ENCODE measurements around the gene FMO1. TPM values are rescaled to one million over a fixed set of nuclear protein-coding genes. Genes with fewer than 3 reads are reported as not detected.

The FMO1 gene
- total RNA-seq, 1 donor from 2014 or later = not detected

DNA sequence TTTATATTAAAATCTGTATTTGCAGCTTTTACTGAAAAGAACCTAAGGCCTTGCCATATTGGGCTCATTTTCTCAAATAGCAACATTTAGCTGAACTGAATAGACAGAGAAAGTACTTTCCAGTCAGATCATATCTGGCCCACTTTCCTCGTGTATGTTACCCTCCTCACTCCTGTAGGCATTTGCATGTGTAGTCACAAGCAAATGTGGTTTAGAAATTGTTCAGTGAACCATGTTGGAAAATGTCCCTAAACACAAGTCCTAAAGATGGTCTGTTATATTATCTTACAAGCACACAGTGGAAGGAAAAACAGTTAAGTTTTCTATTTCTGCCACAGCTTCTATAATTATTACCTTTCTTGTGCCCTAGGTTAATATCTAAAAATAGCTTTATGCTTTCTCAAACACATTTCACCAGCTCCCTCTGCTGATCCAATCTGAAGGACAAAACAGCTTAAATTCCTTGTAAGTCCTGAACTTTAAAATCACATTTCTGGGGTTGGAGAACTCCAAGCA lies 65.1 kb downstream of the FMO1 start:
- intact Hi-C loops (cut with DNase I) = loop anchor here (1.0 to 5.0 kb wide), 5 partner anchors 69 to 347 kb away; no protein-coding TSS in a partner anchor
- no peak overlapping the region for H3K4me3 ChIP-seq
- no peak for DNase-seq (ENCODE audit: low spot score in 2 of 2)
- peak overlapping the region; percentile 87 for H3K27ac ChIP-seq
- peaks cover 0 to 5% of the 10 kb centered on the region in 2 donors for H3K36me3 ChIP-seq
- TF ChIP-seq, protein P1, sequence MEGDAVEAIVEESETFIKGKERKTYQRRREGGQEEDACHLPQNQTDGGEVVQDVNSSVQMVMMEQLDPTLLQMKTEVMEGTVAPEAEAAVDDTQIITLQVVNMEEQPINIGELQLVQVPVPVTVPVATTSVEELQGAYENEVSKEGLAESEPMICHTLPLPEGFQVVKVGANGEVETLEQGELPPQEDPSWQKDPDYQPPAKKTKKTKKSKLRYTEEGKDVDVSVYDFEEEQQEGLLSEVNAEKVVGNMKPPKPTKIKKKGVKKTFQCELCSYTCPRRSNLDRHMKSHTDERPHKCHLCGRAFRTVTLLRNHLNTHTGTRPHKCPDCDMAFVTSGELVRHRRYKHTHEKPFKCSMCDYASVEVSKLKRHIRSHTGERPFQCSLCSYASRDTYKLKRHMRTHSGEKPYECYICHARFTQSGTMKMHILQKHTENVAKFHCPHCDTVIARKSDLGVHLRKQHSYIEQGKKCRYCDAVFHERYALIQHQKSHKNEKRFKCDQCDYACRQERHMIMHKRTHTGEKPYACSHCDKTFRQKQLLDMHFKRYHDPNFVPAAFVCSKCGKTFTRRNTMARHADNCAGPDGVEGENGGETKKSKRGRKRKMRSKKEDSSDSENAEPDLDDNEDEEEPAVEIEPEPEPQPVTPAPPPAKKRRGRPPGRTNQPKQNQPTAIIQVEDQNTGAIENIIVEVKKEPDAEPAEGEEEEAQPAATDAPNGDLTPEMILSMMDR (IDR thresholded peaks at IDR 0.05) = no peak
- no peaks in the 10 kb centered on the region for H3K27me3 ChIP-seq
- no peaks in the 10 kb centered on the region for H3K9me3 ChIP-seq
- peaks cover 2 to 23% of the 10 kb centered on the region in 2 donors for H3K4me1 ChIP-seq

- Histone ChIP-seq H3K4me3 (peak within 1 kb of the TSS; percentile 52 to 61), H3K36me3 (peaks cover 5 to 9% of the 10 kb centered on the region in 2 donors), H3K4me1 (peaks cover 2 to 23% of the 10 kb centered on the region in 2 donors), H3K9me3 (no peaks in the 10 kb centered on the region), H3K27me3 (no peaks in the 10 kb centered on the region), H3K27ac (peak within 1 kb of the TSS; percentile 87)
- TF ChIP-seq, protein P1 (IDR thresholded peaks at IDR 0.05) = peak; percentile 59 to 84 (median 64)
- intact Hi-C loops (cut with DNase I) = loop anchor here (1.0 to 5.0 kb wide), 9 partner anchors 31 to 347 kb away; partner anchors contain the start of gene PRRC2C
- DNase-seq (ENCODE audit: low spot score in 2 of 2) = peak; percentile 85 to 97
These were observed 65.6 kb downstream of the FMO1 start, which contains the start of gene FMO4 for GRCh38 chr1:171313835-171314320. Gene FMO4 (plus strand): TSS chr1:171314183. CDS start chr1:171319826, 5,643 bp downstream.

GRCh38 chr1:171329251-171329650 lies 81.0 kb downstream of the FMO1 start:
- peaks cover 3 to 30% of the 10 kb centered on the region in 2 donors for H3K36me3 ChIP-seq
- no peaks in the 10 kb centered on the region for H3K4me1 ChIP-seq
- no peaks in the 10 kb centered on the region for H3K27me3 ChIP-seq
- intact Hi-C loops (cut with DNase I) = no loop called here
- no peaks in the 10 kb centered on the region for H3K9me3 ChIP-seq
- TF ChIP-seq, protein P1 (IDR thresholded peaks at IDR 0.05) = no peak
- no peak for DNase-seq (ENCODE audit: low spot score in 2 of 2)
- no peak overlapping the region for H3K4me3 ChIP-seq
- no peak overlapping the region for H3K27ac ChIP-seq

DNA sequence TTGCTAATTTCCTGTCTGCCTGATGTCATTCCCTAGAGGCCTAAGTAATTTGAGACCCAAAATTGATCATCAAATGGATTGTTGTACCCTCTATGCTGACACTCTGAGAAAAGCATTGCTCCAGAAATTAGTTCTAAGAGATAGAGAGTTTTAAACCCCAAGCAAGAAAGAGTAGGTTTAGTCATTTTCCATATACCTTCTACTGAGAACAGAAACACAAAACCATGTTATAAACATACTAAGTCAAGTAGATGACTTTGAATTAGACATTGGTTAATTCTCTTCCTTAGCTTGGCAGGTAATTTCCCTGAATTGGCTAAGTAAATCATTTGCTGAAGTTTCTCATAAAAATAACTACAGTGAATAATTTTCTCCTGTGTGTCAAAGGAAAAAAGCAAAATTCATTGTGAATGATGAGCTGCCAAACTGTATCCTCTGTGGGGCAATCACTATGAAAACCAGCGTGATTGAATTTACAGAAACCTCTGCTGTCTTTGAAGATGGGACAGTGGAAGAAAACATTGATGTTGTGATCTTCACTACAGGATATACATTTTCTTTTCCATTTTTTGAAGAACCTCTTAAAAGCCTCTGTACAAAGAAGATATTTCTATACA lies 85.8 kb downstream of the FMO1 start:
- Histone ChIP-seq H3K36me3 (peaks cover 0 to 13% of the 10 kb centered on the region in 2 donors), H3K4me1 (no peaks in the 10 kb centered on the region), H3K4me3 (no peak overlapping the region), H3K9me3 (no peaks in the 10 kb centered on the region), H3K27me3 (no peaks in the 10 kb centered on the region), H3K27ac (no peak overlapping the region)
- TF ChIP-seq, protein P1 (IDR thresholded peaks at IDR 0.05) = no peak
- intact Hi-C loops (cut with DNase I) = no loop called here
- DNase-seq (ENCODE audit: low spot score in 2 of 2) = no peak

Other genes with a start within 250 kb of the FMO1 start
- gene FMO3, start 157.6 kb upstream of the FMO1 start, total RNA-seq = 6.0 TPM
- gene FMO2, start 63.2 kb upstream of the FMO1 start, total RNA-seq = 90.3 TPM
- gene FMO4, start 65.7 kb downstream of the FMO1 start, total RNA-seq = 30.1 TPM
- gene PRRC2C, start 237.0 kb downstream of the FMO1 start, total RNA-seq = 46.3 TPM

Data from ascending aorta (tissue), 2 donors.